ENCODE data around the gene ODC1.
"Not testable (repeated sequence)": the region's sequence is repeated elsewhere in the genome, so short reads cannot be mapped to it uniquely, and the experiment has no call there.

The ODC1 gene

DNA sequence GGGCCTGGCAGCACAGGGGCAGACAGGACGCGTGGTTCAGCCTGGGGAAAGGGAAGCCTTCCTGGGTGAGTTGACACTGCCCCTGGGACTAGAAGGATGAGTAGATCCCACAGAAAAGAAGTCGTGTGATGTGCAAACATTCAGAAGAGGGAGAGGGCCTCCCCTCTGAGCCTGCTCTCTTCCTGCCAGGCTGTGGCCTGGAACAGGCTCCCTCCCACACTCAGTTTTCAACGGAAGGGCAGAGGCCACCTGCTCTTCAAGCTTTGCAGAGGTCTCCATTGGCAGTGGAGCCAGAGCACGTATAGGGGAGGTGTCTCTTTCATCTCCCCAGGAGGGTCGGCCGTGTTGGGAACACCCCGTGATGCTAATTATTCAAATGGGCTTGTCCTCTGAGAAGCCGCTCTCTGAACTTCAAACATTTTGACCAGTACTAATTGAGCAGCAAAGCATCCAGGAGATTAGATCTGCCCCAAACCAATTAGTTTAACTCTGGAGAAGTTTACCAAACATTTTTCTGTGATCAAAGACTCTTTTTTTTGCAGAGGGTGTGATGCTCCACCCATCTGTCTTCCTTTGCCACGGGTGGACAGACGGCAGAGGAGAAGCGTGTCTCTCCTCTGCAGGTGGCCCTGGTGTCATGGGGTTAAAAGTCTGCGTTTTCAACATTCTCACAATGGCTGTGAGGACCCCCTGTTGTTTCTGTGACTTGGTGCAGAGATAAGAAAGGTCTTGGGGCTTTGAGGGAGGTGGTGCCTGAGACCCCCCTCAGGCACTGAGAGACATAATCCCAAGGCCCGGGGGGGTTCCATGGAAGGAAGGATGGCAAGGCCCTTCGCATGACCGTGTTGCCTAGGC is 29.5 kb upstream of the ODC1 start:
- no peak for DNase-seq

DNA sequence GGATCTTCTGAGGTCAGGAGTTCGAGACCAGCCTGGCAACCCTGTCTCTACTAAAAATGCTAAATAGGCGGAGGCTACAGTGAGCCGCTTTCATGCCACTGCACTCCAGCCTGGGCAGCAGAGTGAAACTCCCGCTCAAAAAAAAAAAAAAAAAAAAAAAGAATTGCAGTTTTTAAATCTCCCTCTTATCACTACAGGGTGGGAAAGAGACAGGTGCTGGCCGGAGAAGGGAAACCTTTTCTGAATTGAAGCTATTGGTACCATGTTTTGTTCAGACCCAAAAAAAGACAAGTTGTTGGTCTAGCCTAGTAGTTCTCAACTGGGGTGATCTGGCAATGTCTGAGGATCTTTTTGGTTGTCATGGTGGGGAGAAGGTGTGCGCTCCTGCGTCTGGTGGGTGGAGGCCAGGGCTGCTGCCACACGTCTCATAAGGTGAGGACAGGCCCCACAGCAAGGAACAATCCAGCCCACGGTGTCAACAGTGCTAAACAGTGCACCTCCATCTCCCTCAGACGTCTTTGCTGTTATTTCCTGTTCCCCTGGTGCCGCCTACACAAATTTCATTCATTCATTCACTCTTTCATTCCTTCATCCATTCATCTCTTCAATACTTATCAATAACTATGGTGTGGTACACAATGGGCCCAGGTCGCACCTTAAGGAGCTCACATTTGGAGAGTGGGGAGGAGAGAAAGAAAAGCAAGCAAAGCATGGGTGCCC is 28.8 kb upstream of the ODC1 start:
- DNase-seq: no peak

DNA sequence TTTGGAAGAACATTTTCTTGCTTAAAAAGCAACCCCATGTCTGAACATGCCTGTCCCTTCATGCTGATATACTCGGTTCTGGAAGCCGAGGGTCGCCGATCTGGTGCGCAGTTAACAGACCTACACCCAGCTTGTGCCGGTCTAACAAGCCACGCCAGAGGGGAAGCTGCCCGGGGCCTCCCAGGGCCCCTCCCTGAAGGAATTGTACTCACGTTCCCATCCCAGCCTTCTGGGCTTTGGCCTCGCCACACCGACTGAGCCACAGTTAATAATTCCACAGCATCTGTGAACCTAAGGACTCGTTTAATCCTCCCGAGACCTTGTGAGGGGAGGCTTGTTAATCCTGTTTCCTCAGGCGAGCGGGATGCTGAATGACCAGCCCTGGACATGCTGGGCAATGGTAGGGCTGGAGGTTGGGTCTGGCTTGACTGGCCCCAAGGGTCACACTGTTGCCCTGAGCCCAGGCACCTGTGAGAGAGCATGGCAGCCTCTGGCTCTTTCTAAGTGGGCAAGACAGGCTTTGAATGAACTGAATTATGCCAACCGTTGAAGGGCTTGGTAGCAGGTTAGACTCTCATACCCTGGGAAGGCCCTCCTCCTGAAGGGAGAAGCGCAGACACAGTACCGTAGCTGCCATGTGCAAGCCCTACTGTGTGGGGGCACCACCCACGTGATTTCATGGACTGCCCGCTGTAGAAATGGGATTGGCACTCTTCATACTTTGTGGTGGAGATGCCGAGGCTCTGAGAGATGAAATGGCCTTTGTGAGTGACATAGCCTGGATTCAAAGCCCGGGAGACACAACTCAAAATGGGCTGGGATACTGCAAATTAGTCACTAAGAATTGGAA is 27.9 kb upstream of the ODC1 start:
- no peak for DNase-seq

GRCh38 chr2:10475221-10475722 is 27.1 kb upstream of the ODC1 start:
- no peak for DNase-seq

GRCh38 chr2:10473121-10473756 is 25.1 kb upstream of the ODC1 start:
- no peak for DNase-seq

- DNase-seq: no peak
These were observed 23.8 kb upstream of the ODC1 start for GRCh38 chr2:10471955-10472354.

- DNase-seq: no peak
These were observed 23.0 kb upstream of the ODC1 start for GRCh38 chr2:10471046-10471571.

DNA sequence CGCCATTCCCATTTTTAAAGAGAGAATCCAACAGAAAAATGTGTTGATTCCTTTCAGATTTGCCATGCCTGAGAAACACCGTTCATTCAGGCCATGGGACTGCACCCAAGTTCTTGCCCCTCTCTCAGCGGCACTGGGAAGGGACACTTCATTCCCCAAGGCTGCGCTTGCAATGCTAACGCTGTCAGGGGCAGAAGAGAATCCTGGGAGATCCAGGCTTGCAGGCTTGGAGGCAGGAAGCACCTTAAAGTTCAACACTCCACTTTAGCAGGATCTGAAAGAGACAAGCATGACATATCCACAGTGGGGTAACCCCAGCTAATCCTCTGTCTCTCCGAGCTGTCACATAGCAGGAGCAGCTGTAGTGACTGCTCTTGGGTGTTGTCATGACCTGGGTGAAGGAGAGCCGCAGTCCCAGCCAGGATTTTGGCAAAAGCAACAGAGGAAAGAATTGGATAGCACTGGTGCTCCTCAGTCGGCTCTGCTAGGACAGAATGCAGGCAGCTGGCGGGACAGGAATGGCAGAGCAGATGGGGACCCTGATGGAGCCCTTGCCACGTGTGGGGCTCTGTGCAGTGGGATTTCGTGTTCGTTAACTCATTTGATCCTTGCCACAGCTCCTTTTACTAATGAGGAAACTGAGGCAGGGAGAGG is 22.0 kb upstream of the ODC1 start:
- no peak for DNase-seq

GRCh38 chr2:10469301-10469700 is 21.2 kb upstream of the ODC1 start:
- DNase-seq: no peak

- DNase-seq: no peak
These were observed 19.3 kb upstream of the ODC1 start for GRCh38 chr2:10467401-10467800.

GRCh38 chr2:10466801-10467200 is 18.7 kb upstream of the ODC1 start:
- no peak for DNase-seq

DNA sequence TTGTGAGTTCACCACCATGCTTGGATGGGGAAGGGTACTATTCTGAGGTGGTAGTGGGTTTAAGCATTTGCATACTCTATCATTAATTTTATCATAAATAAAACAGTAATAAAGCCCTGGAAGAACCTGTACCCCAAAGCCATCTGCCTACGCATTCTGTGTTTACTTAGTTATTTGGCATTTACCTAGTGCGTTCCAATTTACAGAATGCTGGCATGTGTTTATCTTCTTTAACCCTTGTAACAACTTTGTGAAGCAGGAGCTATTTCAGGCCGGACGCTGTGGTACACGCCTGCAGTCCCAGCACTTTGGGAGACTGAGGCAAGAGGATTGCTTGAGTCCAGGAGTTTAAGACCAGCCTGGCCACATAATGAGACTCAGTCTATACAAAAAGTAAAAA is 17.8 kb upstream of the ODC1 start:
- DNase-seq: no peak

- DNase-seq: no peak
These were observed 14.3 kb upstream of the ODC1 start for GRCh38 chr2:10462178-10463083.

GRCh38 chr2:10460366-10460796 is 12.3 kb upstream of the ODC1 start:
- DNase-seq: no peak

DNA sequence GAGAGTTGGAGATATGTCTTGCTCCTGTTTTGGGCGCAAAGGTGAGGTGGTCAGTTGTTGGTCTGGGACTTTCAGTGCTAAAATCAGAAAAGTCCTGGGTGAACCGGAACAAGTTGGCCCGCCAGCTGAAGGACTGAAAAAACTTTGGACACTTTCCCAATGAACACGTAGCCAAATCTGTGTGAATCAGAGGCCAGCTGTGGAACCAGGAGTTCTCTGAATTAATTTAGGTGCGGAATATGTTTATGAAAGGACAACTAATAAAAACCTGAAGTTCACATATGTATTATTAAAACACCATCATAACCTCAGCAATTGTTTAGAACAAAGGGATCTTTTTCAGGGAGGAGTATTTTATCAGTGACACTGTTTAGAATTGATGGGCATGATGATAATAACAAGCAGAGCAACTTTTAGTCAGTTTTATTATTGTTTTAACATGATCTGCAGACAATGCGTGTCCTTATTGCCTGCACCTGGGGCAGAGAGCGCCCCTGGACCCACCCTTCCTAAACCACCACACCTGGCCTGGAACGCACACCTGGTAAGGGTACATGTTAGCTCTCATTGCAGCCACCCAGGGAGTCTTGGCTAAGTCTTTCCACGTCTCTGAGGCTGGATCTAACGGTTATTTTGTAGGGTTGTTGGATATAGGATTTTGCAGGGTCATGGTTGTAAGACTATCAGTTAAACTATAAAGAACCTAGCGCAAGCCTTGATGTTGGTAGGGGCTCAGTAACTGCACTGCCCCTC is 9.9 kb upstream of the ODC1 start:
- DNase-seq: no peak

- DNase-seq: not testable (repeated sequence)
These were observed 9.1 kb upstream of the ODC1 start for GRCh38 chr2:10457195-10457594.

GRCh38 chr2:10454505-10454904 is 6.4 kb upstream of the ODC1 start:
- no peak for DNase-seq

DNA sequence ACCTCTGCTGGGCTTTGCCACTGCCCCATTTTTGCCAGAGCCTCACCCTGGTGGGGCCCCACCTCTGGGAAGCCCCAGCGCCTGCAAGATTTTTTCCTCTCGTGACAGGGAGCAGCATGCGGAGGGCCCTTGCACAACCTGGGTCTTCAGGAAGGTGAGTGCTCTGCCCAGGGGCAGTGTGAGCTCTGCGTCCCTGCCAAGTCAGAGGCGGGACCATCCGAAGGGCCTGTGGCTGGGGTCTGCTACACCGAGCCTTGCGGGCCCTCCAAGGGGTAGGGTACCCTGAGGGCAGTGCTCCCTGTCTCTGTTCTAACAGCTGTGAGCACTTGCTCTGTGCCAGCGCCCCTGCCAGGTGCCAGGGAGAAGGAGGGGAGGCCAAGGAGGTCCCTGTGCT is 5.8 kb upstream of the ODC1 start:
- DNase-seq: no peak

- DNase-seq: no peak
These were observed 5.1 kb upstream of the ODC1 start for GRCh38 chr2:10452956-10453904.

Data from DMS 273 treated with DMSO at 0.1 percent for 48 hours (cell line).